Embryonic facial prominence (tissue), 1 donor: Measurements from ENCODE around the gene COL4A2.

Experiments
- DNase-seq: peaks from one replicate; pipeline ENCODE4 v3.0.0-alpha.2; 2016; ENCODE audit errors: extremely low spot score

The COL4A2 gene

GRCh38 chr13:110290153-110290552, 16.9 kb upstream of the COL4A2 start:
- DNase-seq, result no peak

- DNase-seq, result no peak
These were observed 16.3 kb upstream of the COL4A2 start for GRCh38 chr13:110290826-110291225.

GRCh38 chr13:110291286-110291685, 15.8 kb upstream of the COL4A2 start:
- DNase-seq, result no peak

- DNase-seq, result no peak
These were observed 14.0 kb upstream of the COL4A2 start for GRCh38 chr13:110293037-110293436.

GRCh38 chr13:110293649-110294048, 13.4 kb upstream of the COL4A2 start:
- DNase-seq, result no peak

- DNase-seq, result no peak
These were observed 12.9 kb upstream of the COL4A2 start for GRCh38 chr13:110294146-110294545.

- no peak for DNase-seq
These were observed 12.5 kb upstream of the COL4A2 start for GRCh38 chr13:110294622-110295021.

GRCh38 chr13:110297011-110297410, 10.1 kb upstream of the COL4A2 start:
- DNase-seq, result no peak

GRCh38 chr13:110297766-110298504, 9.1 kb upstream of the COL4A2 start:
- no peak for DNase-seq

- no peak for DNase-seq
These were observed 8.4 kb upstream of the COL4A2 start for GRCh38 chr13:110298505-110299282.

GRCh38 chr13:110299283-110299840, 7.7 kb upstream of the COL4A2 start:
- DNase-seq, result no peak

GRCh38 chr13:110300090-110300815, 6.8 kb upstream of the COL4A2 start:
- no peak for DNase-seq

- no peak for DNase-seq
These were observed 6.0 kb upstream of the COL4A2 start for GRCh38 chr13:110301083-110301482.

- no peak for DNase-seq
These were observed 5.2 kb upstream of the COL4A2 start for GRCh38 chr13:110301606-110302553.

GRCh38 chr13:110302997-110303396, 4.1 kb upstream of the COL4A2 start:
- no peak for DNase-seq

GRCh38 chr13:110303644-110304043, 3.4 kb upstream of the COL4A2 start:
- DNase-seq, result no peak

GRCh38 chr13:110304256-110304655, 2.8 kb upstream of the COL4A2 start:
- DNase-seq, result no peak

- DNase-seq, result no peak
These were observed 2.1 kb upstream of the COL4A2 start for GRCh38 chr13:110305001-110305400.

GRCh38 chr13:110305544-110305943, 1.5 kb upstream of the COL4A2 start:
- DNase-seq, result no peak

- no peak for DNase-seq
These were observed 1.1 kb upstream of the COL4A2 start for GRCh38 chr13:110305949-110306339.

GRCh38 chr13:110306340-110306959, 634 bp upstream of the COL4A2 start:
- no peak for DNase-seq
